ENCODE measurements around the gene PAK5.
A peak's percentile ranks its signal among the peaks of the same experiment; 100 is the strongest.

The PAK5 gene

GRCh38 chr20:9515741-9516233 lies 323.1 kb downstream of the PAK5 start:
- no peak for DNase-seq

DNA sequence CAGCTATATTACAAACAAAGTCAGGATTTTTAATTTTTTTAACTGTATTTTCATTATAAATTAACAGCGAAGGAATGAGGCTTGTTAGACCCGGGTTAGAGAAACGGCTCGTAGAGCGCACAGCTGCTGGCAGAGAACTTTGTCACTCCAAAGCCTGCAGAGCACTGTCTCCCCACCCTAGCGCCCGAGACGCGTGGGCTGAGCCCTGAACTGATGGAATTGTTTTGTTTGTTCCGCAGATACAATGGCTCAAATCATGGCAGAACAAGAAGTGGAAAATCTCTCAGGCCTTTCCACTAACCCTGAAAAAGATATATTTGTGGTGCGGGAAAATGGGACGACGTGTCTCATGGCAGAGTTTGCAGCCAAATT lies 323.7 kb downstream of the PAK5 start:
- no peak for DNase-seq

GRCh38 chr20:9514461-9515213 lies 324.2 kb downstream of the PAK5 start, which contains the start of gene LAMP5:
LAMP5 (plus strand) TSS chr20:9514590; CDS start chr20:9514853, 263 bp downstream.
- DNase-seq: peak; percentile 75

GRCh38 chr20:9514072-9514460 lies 324.8 kb downstream of the PAK5 start:
- no peak for DNase-seq

DNA sequence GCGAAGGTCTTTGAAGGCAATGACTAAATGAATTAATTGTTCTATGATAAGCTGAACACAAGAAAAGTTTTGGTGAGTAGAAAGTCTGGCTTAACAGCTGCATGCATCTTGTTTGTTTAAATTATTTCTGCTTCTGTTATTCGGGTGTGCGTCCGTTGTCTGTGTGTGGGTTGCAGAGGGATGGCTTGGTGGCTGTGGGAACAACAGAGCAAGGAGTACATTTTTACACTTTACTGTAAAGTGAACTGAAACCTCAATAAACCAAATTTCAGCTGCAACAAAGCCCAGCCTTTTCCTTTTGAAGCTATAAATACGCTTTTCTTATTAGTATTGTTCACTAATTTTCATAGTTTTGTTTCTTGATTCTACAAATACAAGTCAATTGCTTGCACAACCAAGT lies 328.0 kb downstream of the PAK5 start:
- DNase-seq: no peak

- no peak for DNase-seq
Observed at GRCh38 chr20:9509246-9509645, 329.6 kb downstream of the PAK5 start.

GRCh38 chr20:9508696-9509178 lies 330.1 kb downstream of the PAK5 start:
- no peak for DNase-seq

DNA sequence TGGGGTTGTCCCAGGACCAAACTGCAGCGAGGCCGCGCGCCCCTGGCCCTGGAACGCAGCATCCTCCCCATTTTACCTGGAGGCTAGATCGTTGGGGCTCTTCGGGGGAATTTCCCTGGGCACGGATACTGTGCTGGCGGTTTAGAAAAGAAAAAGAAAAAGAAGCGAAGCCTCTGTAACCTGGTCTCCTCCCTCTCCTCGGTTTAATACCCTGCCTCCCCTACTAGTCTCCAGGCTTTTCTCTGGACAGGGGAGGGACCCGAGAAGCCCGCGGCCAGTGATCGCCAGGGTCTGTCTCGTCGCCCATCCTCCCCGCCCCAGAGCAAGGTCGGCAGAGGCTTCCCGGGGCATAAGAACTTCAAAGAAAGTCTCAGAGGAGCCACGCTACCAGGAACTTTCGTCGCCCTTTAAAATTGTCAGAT lies 330.6 kb downstream of the PAK5 start:
- no peak for DNase-seq

GRCh38 chr20:9507544-9508239 lies 331.2 kb downstream of the PAK5 start:
- DNase-seq: no peak

- no peak for DNase-seq
Observed at GRCh38 chr20:9506964-9507369, 331.9 kb downstream of the PAK5 start.

GRCh38 chr20:9506280-9506821 lies 332.5 kb downstream of the PAK5 start:
- DNase-seq: no peak

DNA sequence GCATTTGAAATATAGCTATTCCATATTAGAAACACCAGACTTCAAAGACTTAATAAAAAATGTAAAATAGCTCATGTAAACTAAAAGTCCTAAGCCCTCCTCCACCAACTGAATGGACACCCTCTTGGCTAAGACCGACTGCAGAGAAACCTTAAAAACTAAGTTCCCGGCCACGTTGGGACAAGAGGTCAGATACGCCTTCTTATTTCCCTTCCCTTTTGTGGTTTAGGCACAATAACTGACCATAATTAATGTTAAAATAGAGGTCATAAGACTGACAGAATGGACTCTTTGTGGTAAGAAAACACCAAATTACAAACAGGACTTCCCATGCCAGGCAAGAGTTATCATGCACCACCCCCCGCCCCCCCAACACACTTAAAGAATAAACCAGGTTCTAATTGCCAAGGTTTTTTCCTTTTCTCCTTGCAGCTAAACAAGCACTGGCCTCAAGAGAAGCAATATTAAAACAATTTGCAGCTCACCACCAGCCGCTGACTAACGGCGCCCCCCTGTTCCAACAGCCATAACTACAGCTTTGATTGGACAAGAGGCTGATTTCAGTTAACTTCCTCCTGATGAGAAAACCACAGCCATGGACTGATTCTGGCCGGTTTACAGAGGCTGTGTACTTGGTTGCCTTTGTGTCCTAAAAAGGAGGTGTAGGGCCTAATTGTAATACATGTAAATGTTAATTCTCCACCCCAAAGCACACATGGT lies 335.2 kb downstream of the PAK5 start:
- DNase-seq: no peak

- DNase-seq: no peak
Observed at GRCh38 chr20:9501473-9501872, 337.4 kb downstream of the PAK5 start.

GRCh38 chr20:9500121-9500520 lies 338.8 kb downstream of the PAK5 start:
- DNase-seq: no peak

DNA sequence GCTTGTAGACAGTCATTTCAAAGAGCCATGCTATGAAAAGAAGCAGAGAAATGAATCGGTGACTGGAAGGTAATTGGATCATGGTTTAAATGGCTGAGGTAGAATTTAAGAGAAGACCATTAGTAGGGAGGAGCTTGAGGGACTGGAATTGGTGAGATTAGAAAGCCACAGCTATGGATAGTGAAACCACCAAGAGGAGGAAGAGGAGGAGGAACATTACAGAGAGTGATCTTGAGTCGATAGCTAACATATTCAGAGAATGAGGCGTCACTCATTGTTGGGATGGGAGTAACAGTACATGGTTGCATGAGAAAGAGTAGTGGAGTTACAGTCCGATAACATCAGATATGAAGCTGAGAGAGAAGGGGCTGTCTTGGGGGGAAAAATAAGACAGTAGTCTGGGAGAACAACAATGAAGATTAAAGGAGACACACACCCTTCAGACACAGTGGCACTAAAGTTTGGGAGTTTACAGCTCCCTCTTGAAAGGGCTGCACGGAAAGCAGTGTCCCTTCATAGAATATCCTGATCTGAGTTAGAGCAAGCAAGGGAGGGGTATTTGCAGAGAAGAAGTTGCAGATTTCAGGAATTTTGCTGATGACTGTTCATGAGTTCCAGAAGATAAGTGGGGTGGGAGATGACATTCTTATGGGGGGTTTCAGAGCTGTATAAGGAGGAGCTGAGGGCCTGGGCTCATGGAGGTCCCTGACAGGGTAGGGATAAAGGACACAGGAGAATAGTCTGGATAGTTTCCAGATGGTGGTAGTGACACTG lies 339.6 kb downstream of the PAK5 start:
- no peak for DNase-seq

GRCh38 chr20:9498322-9498721 lies 340.6 kb downstream of the PAK5 start:
- no peak for DNase-seq

GRCh38 chr20:9496155-9496554 lies 342.7 kb downstream of the PAK5 start:
- no peak for DNase-seq

GRCh38 chr20:9495701-9496100 lies 343.2 kb downstream of the PAK5 start:
- no peak for DNase-seq

GRCh38 chr20:9493803-9494202 lies 345.1 kb downstream of the PAK5 start:
- no peak for DNase-seq

- DNase-seq: no peak
Observed at GRCh38 chr20:9492067-9492466, 346.8 kb downstream of the PAK5 start.

DNA sequence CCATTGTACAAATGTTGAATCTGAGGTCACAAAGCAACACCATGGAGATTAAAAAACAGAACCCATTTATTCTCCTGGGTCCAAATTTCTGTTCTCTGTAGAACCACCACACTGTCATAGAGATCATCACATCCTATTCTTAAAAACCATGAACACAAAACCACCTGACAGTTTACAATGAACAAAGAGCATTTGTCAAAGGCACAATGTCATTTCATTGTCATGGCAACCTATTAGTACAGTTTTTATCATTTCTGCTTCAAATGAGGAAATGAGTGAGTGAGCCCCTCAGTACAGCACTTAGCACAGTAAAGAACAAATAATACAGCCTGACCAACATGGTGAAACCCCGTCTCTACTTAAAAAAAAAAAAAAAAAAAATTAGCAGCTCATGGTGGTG lies 347.6 kb downstream of the PAK5 start:
- no peak for DNase-seq

- no peak for DNase-seq
Observed at GRCh38 chr20:9490631-9491030, 348.2 kb downstream of the PAK5 start.

Data from right hindlimb (tissue), 1 donor.